Measurements from ENCODE around the gene PGM2.
"Not testable (repeated sequence)": the region's sequence is repeated elsewhere in the genome, so short reads cannot be mapped to it uniquely, and the experiment has no call there.

The PGM2 gene

GRCh38 chr4:37818752-37819151, 7.7 kb upstream of the PGM2 start:
- DNase-seq (ENCODE audit: low spot score), result peak; percentile 40

- not testable (repeated sequence) for DNase-seq (ENCODE audit: low spot score)
Measured at GRCh38 chr4:37820458-37820857, 6.0 kb upstream of the PGM2 start.

GRCh38 chr4:37821953-37822605, 4.4 kb upstream of the PGM2 start:
- DNase-seq (ENCODE audit: low spot score), result no peak

- not testable (repeated sequence) for DNase-seq (ENCODE audit: low spot score)
Measured at GRCh38 chr4:37825501-37825900, 985 bp upstream of the PGM2 start.

- no peak for DNase-seq (ENCODE audit: low spot score)
Measured at GRCh38 chr4:37825968-37826294, 555 bp upstream of the PGM2 start.

- DNase-seq (ENCODE audit: low spot score), result peak; percentile 67
Measured at GRCh38 chr4:37827030-37827685, 672 bp downstream of the PGM2 start.

GRCh38 chr4:37827802-37828321, 1.4 kb downstream of the PGM2 start:
- DNase-seq (ENCODE audit: low spot score), result no peak

- no peak for DNase-seq (ENCODE audit: low spot score)
Measured at GRCh38 chr4:37828843-37829242, 2.4 kb downstream of the PGM2 start.

GRCh38 chr4:37830640-37831039, 4.2 kb downstream of the PGM2 start:
- DNase-seq (ENCODE audit: low spot score), result no peak

GRCh38 chr4:37835031-37835430, 8.5 kb downstream of the PGM2 start:
- DNase-seq (ENCODE audit: low spot score), result no peak

- no peak for DNase-seq (ENCODE audit: low spot score)
Measured at GRCh38 chr4:37835806-37836205, 9.3 kb downstream of the PGM2 start.

- DNase-seq (ENCODE audit: low spot score), result no peak
Measured at GRCh38 chr4:37836274-37836673, 9.8 kb downstream of the PGM2 start.

GRCh38 chr4:37836838-37837440, 10.5 kb downstream of the PGM2 start:
- DNase-seq (ENCODE audit: low spot score), result no peak

- peak; percentile 44 for DNase-seq (ENCODE audit: low spot score)
Measured at GRCh38 chr4:37837446-37837845, 11.0 kb downstream of the PGM2 start.

GRCh38 chr4:37839426-37839825, 12.9 kb downstream of the PGM2 start:
- no peak for DNase-seq (ENCODE audit: low spot score)

GRCh38 chr4:37844204-37844603, 17.7 kb downstream of the PGM2 start:
- DNase-seq (ENCODE audit: low spot score), result no peak

GRCh38 chr4:37845201-37845600, 18.7 kb downstream of the PGM2 start:
- DNase-seq (ENCODE audit: low spot score), result no peak

GRCh38 chr4:37847311-37847884, 20.9 kb downstream of the PGM2 start:
- peak; percentile 36 for DNase-seq (ENCODE audit: low spot score)

- peak; percentile 35 for DNase-seq (ENCODE audit: low spot score)
Measured at GRCh38 chr4:37852376-37852775, 25.9 kb downstream of the PGM2 start.

- no peak for DNase-seq (ENCODE audit: low spot score)
Measured at GRCh38 chr4:37858112-37858511, 31.6 kb downstream of the PGM2 start.

GRCh38 chr4:37858872-37859271, 32.4 kb downstream of the PGM2 start:
- DNase-seq (ENCODE audit: low spot score), result no peak

- no peak for DNase-seq (ENCODE audit: low spot score)
Measured at GRCh38 chr4:37860266-37860665, 33.8 kb downstream of the PGM2 start.

GRCh38 chr4:37862961-37863360, 36.5 kb downstream of the PGM2 start:
- no peak for DNase-seq (ENCODE audit: low spot score)

All from kidney tubule cell (primary cell).